ENCODE data around the gene COMMD9. TPM values are rescaled to one million over a fixed set of nuclear protein-coding genes. Genes with fewer than 3 reads are reported as not detected.

Gene COMMD9
- total RNA-seq, 1 donor from 2014 or later: 22.6 TPM

DNA sequence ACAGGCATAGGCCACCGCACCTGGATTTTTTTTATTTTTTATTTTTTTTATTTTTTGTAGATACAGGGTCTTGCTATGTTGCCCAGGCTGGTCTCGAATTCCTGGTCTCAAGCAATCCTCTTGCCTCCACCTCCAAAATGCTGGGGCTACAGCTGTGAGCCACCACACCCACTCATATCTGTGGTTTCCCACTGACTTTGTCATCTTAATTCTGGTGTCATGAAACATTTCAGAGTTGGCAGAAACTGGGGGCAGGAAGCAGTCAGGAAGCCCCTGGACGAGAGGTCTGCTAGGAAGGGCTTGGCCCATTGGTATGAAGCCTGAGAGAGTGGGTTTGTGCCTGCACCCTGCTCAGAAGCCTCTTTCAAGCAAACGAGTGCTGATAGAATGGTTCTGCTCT is 49.1 kb downstream of the COMMD9 start:
- no peaks in the 10 kb centered on the region for H3K4me1 ChIP-seq
- H3K9me3 ChIP-seq: no peaks in the 10 kb centered on the region
- H3K27me3 ChIP-seq: no peaks in the 10 kb centered on the region
- H3K36me3 ChIP-seq: no peaks in the 10 kb centered on the region
- TF ChIP-seq POLR2AphosphoS5 (IDR thresholded peaks at IDR 0.05; ENCODE audit: insufficient read depth in 1 of 2, low read depth in 1 of 2) (no peak), POLR2A (IDR thresholded peaks at IDR 0.05) (no peak)
- TF ChIP-seq, protein P1, sequence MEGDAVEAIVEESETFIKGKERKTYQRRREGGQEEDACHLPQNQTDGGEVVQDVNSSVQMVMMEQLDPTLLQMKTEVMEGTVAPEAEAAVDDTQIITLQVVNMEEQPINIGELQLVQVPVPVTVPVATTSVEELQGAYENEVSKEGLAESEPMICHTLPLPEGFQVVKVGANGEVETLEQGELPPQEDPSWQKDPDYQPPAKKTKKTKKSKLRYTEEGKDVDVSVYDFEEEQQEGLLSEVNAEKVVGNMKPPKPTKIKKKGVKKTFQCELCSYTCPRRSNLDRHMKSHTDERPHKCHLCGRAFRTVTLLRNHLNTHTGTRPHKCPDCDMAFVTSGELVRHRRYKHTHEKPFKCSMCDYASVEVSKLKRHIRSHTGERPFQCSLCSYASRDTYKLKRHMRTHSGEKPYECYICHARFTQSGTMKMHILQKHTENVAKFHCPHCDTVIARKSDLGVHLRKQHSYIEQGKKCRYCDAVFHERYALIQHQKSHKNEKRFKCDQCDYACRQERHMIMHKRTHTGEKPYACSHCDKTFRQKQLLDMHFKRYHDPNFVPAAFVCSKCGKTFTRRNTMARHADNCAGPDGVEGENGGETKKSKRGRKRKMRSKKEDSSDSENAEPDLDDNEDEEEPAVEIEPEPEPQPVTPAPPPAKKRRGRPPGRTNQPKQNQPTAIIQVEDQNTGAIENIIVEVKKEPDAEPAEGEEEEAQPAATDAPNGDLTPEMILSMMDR (IDR thresholded peaks at IDR 0.05): no peak
- intact Hi-C loops (cut with DNase I): no loop called here
- no peak overlapping the region for H3K27ac ChIP-seq
- no peak for DNase-seq (ENCODE audit: extremely low spot score in 2 of 2)
- no peak overlapping the region for H3K4me3 ChIP-seq

DNA sequence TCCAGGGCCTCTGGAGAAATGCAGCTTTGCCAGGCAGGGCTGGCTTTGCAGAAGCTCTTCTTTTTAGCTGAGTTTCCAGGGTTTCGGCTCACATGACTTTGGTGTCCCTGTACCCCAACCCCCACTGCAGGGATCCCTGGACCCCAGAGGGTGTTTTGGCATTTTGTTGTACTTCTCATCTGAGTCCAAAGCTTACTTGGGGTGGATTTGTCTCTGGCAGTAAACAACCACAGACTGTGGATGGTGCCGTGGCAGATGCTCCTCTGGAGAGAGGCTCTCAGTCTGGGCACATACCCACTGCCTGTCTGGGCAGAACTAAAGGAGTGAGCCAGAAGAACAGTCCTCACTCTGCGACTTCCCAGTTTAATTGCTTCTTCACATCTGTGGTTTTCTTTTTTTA is 49.6 kb downstream of the COMMD9 start:
- DNase-seq (ENCODE audit: extremely low spot score in 2 of 2): no peak
- Histone ChIP-seq H3K27ac (no peak overlapping the region), H3K27me3 (no peaks in the 10 kb centered on the region), H3K4me3 (no peak overlapping the region), H3K36me3 (no peaks in the 10 kb centered on the region), H3K4me1 (no peaks in the 10 kb centered on the region), H3K9me3 (no peaks in the 10 kb centered on the region)
- intact Hi-C loops (cut with DNase I): no loop called here
- TF ChIP-seq, protein P1 (IDR thresholded peaks at IDR 0.05): no peak
- TF ChIP-seq POLR2AphosphoS5 (IDR thresholded peaks at IDR 0.05; ENCODE audit: insufficient read depth in 1 of 2, low read depth in 1 of 2) (no peak), POLR2A (IDR thresholded peaks at IDR 0.05) (no peak)

DNA sequence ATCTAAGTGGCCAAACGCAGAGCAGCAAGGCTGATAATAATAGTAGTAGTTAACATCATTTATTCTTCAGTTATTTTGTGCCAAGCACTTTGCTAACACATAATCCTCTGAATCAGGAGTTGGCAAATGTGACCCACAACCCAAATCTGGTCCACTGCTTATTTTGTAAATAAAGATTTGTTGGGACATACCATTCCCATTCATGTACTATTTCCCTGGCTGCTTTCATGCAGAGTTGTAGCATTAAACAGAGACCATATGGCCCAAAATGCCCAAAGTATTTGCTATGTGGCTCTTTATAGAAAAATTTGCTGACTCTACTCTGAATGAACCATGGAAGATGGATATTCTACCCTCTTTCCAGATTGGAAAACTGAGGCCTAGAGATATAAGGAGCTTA is 50.3 kb downstream of the COMMD9 start:
- no peak overlapping the region for H3K4me3 ChIP-seq

DNA sequence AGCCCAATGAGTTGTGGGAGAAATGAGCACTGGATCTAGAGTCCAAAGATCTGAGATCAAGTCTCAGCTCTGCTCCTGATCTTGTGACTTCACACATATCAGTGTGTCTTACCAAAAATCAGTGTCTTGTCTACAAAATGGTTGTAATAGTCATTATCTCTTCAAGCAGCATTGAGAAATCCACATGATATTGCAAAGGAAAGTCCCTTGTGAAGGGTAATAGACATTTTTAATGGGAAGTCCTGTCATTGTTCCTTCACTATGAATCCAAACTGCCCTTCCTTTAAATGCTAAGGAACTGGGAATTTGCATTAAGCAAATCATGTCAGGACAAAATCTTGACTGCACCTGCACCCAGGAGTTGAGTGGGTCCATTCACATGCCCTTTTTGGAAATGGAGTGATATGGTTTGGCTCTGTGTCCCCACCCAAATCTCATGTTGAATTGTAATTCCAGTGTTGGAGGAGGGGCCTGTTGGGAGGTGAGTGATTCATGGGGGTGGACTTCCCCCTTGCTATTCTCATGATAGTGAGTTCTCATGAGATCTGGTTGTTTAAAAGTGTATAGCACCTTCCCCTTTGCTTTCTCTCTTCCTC is 51.1 kb downstream of the COMMD9 start:
- Histone ChIP-seq H3K27me3 (no peaks in the 10 kb centered on the region), H3K4me3 (no peak overlapping the region), H3K4me1 (no peaks in the 10 kb centered on the region), H3K9me3 (no peaks in the 10 kb centered on the region), H3K36me3 (no peaks in the 10 kb centered on the region), H3K27ac (no peak overlapping the region)
- no peak for DNase-seq (ENCODE audit: extremely low spot score in 2 of 2)
- TF ChIP-seq POLR2AphosphoS5 (IDR thresholded peaks at IDR 0.05; ENCODE audit: insufficient read depth in 1 of 2, low read depth in 1 of 2) (no peak), POLR2A (IDR thresholded peaks at IDR 0.05) (no peak)
- TF ChIP-seq, protein P1 (IDR thresholded peaks at IDR 0.05): no peak
- intact Hi-C loops (cut with DNase I): no loop called here

More for the DNA sequence above, 50.3 kb downstream of the COMMD9 start:
- TF ChIP-seq POLR2A (IDR thresholded peaks at IDR 0.05): no peak
- no peak for TF ChIP-seq POLR2AphosphoS5 (IDR thresholded peaks at IDR 0.05; ENCODE audit: insufficient read depth in 1 of 2, low read depth in 1 of 2)
- TF ChIP-seq, protein P1 (IDR thresholded peaks at IDR 0.05): no peak
- Histone ChIP-seq H3K27ac (no peak overlapping the region), H3K36me3 (no peaks in the 10 kb centered on the region), H3K27me3 (no peaks in the 10 kb centered on the region), H3K9me3 (no peaks in the 10 kb centered on the region), H3K4me1 (no peaks in the 10 kb centered on the region)
- intact Hi-C loops (cut with DNase I): no loop called here
- no peak for DNase-seq (ENCODE audit: extremely low spot score in 2 of 2)

DNA sequence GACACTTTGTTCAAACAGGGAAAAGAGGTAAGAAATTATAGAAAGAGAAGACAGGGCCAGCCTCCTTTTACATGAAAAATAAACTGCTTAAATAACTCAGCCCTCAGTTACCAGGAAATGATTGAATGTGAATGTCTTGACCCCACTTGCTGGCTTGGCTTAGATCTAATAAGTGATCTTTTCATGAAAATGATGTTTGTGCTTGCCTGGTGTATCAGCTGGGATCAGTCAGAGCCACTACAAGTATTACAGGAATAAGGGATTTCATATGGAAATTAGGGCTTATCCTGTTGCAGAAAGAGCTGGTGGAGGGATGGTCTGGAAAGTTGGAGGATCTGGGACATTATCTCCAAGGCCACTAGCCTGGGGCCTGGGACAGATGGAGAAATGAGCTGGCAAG is 51.8 kb downstream of the COMMD9 start:
- no peaks in the 10 kb centered on the region for H3K4me1 ChIP-seq
- intact Hi-C loops (cut with DNase I): no loop called here
- no peaks in the 10 kb centered on the region for H3K36me3 ChIP-seq
- H3K27me3 ChIP-seq: no peaks in the 10 kb centered on the region
- H3K9me3 ChIP-seq: no peaks in the 10 kb centered on the region
- no peak overlapping the region for H3K27ac ChIP-seq
- DNase-seq (ENCODE audit: extremely low spot score in 2 of 2): no peak
- TF ChIP-seq, protein P1 (IDR thresholded peaks at IDR 0.05): no peak
- TF ChIP-seq POLR2AphosphoS5 (IDR thresholded peaks at IDR 0.05; ENCODE audit: insufficient read depth in 1 of 2, low read depth in 1 of 2) (no peak), POLR2A (IDR thresholded peaks at IDR 0.05) (no peak)
- H3K4me3 ChIP-seq: no peak overlapping the region
